Measurements from ENCODE around the gene EGLN1.

The EGLN1 gene

DNA sequence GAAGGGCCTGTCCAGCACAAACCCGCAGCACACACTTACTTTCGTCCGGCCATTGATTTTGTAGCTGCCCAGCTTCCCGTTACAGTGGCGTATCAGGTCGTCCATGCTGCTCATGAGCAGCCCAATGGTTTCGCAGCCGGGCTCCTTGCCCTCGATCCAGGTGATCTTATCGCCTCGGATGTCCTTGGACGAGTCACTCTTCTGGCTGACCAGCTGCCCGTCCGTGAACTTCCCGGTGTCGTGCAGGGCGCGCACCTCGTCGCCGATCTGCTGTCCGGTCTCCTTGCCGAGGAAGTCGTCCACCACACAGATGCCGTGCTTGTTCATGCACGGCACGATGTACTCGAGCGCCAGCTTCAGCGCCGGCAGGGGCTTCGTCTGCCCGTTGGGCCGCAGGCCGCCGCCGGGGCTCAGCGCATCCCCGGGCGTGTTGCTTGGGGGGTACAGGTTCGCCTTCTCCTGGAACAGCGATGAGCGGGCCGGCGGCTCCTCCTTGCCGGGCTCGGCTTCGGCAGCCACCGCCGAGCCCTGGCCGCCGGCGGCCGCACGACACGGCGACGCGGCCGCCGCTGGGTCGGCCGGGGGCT lies 1.0 kb downstream of the EGLN1 start:
- peak; percentile 65 for DNase-seq

DNA sequence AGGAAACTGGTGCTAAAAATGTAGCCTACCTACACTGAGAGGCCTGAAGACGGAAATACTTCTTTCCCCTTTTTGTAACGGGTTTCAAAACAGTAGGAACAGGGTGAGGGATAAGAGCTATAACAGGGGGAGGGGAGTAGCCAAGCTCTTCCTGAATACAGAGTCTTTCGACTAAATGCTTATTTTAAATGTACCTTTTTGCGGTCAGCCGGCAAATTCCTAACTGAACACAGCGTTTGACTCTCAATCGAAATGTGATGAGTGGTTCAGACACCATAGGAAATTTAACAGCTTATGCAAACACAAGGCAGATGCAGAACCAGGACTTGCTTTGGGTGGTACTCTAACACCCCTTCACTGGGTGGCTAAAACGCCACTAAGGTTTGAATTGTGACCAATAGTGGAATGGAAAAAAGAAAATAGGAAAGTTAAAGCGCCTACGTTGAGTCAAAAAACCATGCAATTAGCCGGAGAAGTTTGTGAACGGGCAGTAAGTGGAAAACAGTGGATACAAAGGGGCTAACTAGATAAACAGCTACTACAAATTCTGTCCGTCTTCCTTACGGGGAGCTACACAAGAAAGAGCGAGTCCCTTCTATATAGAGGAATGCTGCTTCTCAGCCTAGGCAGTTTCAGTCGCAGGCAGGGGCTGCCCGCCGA lies 1.7 kb downstream of the EGLN1 start:
- peak; percentile 65 for DNase-seq

DNA sequence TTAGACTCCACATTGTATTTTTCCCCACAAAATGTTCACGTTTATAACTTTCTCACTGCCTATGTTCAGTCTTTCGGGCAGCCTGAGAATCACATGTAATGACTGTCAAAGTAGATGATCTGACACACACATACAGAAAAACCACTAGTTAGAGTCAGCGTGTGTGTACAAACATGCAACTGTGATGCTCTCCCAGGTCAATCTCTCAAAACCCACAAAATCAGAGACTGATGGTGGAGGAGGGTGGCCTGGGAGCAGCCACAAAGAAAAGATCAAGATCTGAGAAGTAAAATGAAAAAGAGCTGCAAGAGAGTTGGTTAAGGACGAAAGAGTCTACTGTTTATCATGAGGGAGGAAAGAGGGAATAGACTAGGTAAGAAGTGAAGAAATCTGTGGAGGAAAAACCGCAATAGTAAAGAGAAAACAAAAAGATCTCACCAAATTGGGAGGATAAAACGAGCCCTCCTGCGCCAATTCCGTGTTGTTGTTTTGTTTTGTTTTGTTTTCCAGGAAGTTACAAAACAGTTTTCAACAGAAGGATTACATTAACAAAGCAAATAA lies 2.3 kb downstream of the EGLN1 start:
- peak; percentile 57 for DNase-seq

DNA sequence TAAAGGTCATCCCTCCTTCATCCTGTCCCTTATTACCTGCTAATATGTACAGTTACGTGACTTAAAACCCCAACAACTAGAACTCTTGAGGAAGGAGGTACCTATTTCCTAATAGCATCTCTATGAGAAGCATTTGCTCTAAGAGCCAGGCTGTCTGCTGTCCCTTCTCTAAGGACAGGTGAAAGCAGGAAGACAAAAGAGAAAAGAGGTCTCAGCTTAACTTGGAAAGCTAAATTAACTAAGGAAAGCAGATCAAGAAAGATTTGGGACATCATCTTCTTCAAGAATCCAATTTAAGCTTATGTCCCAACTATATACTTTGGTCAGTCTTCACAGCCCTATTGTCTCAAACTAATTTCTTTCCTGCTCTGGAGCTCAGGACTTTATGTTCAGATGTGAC lies 2.9 kb downstream of the EGLN1 start:
- no peak for DNase-seq

DNA sequence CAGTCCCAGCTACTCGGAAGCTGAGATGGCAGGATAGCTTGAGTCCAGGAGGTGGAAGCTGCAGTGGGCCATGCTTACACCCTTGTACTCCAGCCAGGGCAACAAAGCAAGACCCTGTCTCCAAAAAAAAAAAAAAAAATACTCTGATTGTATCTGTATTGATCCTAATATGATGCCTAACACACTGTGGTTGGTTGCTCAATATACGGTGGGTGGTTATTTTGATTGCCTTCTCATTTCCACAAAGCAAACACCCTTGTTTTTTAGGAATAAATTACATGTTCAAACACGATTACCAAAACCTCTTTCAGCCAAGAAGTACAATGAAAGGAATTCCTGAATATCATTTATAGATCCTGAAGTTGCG lies 3.4 kb downstream of the EGLN1 start:
- no peak for DNase-seq

DNA sequence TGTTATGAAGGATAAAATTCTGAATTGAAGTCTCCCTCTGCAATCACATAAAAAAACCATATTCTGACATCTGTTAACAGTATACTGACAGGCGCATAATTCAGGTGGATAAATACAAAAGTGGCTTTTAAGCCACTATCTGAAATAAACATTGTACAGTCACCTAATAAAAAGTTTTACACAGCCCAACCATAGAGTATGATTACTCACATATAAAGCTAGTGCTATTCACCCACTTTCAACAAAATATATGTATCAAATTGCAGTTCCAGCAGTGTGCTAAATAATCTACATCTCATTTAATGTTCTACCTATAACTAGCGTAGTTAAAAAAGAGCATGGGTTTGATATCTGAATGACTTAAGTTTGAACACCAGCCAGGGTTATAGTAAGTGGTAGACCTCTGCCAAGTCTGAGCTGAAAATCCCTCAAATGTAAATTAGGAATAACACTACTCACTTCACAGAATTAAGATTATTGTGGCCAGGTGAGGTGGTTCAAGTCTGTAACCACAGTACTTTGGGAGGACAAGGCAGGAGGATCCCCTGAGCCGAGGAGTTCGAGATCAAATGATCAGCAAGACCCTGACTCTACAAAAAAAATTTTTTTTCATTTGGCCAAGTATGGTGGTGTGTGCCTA lies 3.9 kb downstream of the EGLN1 start:
- no peak for DNase-seq

DNA sequence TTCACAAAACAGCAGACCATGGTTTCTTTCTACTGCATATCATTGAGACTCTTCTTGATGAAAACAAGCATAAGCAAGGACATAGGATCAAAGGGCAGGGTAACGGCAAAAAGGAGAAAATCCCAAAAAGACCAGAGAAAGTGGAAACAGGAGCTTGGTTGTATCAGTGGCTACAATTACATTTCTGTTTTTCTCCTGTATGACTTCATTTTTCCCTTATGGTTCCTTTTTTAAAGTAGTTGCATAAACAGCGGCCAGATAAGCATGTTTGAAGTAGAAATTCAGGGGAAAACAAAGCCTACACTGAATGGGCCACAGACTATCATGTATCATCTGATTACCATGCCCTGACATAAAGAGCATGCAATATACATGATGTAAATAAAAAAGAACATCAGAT lies 4.6 kb downstream of the EGLN1 start:
- DNase-seq, result peak; percentile 45

DNA sequence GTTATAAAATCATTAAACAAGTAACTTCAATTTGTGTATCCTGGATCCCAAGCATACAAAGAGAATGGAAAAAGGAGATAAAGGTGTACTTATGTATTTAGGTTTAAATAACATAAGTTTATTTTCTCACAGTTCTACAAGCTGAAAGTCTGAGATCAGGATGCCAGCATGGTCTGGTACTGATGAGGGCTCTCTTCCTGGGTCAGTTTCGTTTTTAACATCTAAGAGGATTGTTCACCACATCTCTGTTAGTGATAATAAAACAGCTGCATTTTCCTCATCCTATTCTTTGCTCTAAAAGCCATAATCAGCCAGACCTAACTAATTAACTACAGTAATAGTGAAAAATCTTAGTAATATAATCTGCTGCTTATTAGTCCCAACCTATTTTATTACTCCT lies 5.2 kb downstream of the EGLN1 start:
- DNase-seq, result peak; percentile 35

DNA sequence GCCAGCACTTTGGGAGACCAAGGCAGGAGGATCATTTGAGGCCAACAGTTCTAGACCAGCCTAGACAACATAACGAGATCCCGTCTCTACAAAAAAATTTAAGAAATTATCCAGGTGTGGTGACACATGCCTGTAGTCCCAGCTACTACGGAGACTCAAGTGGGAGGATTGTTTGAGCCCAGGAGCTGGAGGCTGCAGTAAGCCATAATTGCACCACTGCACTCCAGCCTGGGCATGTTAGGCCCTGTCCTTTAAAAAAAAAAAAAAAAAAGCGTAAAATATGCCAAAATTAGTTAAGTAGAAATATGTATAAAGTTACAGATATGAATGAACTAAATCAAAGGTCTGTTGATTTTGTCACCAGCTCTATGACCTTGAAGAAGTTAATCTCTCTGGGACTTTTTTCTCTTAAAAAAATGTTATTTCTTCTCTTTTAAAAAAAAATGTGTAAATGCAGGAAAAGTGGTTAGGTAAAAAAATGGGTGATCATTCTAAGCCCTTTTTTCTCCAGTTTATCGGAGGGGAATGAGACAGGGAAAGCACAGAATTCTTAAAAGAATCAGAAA lies 7.0 kb downstream of the EGLN1 start:
- DNase-seq, result no peak

DNA sequence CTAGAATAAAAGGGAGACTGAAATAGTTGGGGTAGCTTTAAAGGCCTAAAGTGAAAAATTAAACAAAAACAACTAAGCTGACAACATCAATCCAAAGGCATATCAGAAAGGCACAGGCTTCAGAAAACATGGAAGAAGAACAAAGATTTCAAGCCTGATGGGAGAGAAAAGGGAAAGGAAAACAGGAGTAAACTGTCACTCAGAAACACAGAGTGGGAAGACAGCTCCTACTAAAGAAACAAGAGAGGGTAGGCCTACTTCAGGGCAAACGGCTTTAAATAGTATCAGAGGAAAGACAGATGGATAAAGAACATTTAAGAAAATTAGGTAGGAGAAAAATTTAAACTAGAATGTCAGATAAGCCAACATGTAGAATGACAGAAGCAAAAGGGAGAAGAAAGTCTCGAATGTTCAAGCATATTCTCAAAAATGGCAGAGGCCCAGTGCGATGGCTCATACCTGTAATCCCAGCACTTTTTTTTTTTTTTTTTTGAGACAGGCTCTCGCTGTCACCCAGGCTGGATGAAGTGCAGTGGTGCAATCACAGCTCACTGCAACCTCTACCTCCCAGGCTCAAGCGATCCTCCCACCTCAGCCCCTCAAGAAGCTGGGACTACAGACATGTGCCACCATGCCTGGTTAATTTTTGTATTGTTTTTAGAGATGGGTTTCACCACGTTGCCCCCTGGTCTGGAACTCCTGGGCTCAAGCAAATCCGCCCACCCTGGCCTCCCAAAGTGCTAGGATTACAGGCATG lies 7.6 kb downstream of the EGLN1 start:
- no peak for DNase-seq

DNA sequence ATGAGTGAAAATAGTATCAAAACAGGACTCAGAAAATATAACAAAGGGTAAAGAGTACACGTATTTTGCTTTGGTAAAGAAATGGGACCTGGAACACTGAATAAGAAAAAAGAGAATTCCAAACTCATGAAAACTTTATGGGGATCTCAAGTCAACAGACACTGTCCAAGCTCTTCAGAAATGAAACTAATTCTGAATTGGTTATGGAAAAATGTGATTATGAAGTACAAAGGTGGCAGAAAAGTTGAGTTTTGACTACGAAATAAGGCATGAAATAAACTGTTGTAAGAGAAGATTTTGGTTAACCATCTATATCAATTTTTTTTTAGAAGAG lies 8.4 kb downstream of the EGLN1 start:
- DNase-seq, result no peak

DNA sequence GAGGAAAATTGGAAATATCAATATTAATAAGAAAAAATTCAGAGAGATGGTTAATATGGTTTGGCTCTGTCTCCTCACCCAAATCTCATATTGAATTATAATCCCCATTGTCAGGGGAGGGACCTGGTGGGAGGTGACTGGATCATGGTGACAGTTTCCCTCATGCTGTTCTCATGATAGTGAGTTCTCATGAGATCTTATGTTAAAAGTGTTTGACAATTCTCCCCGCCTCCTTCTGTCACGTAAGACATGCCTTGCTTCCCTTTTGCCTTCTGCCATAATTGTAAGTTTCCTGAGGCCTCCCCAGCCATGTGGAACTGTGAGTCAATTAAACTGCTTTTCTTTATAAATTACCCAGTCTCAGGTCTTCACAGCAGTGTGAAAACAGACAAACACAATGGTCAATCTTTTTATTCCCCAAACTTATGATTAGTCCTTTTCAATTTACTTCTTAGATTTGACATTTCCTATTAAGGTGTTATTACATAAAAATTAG lies 11.0 kb downstream of the EGLN1 start:
- no peak for DNase-seq

DNA sequence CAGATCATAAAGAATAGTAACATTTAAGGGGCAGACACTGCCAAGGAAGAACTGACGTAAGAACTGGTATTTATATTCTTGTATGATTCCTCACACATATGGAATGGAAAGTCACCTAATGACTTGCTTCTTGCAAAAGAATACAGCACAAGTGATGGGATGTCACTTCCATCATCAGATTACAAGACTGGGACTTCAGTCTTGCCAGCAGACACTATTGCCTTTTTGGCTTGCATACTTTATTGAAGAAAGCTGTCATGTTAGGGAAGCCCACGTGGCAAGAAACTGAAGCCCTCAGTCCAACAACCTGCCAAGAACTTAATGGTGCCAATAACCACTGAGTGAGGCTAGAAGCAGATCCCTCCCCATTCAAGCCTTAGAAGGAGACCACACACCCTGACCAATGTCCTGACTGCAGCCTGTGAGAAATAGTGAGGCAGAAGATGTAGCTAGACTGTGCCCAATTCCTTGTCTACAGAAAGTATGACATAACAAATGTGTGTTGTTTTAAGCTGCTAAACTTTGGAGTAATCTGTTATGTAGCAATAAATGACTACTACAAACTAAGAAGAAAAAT lies 12.0 kb downstream of the EGLN1 start:
- DNase-seq, result no peak

DNA sequence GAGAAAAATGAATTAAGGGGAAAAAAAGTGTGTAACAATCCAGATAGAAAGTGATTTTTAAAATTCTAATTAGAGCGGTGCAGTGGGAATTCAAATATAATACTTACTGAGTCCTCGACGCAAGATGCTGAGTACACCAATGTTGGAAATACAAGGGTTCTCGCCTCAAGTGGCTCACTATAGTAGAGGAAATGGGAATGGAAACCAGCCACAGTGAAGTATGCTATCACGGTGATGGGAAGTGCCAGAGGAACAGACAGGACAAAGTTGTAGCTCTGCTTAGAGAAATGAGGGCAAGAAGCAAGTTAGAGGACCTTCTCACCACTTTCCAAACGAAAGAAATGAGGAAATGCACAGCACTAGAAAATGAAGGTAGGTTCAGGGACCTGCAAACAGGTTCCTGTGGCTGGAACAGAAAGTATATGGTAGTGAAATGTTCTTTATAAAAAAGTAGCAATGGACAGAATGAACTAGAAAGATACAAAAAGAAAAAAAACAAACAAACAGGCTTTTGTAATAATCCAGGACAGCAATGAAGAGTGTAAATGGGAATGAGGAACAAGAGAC lies 13.5 kb downstream of the EGLN1 start:
- DNase-seq, result no peak

DNA sequence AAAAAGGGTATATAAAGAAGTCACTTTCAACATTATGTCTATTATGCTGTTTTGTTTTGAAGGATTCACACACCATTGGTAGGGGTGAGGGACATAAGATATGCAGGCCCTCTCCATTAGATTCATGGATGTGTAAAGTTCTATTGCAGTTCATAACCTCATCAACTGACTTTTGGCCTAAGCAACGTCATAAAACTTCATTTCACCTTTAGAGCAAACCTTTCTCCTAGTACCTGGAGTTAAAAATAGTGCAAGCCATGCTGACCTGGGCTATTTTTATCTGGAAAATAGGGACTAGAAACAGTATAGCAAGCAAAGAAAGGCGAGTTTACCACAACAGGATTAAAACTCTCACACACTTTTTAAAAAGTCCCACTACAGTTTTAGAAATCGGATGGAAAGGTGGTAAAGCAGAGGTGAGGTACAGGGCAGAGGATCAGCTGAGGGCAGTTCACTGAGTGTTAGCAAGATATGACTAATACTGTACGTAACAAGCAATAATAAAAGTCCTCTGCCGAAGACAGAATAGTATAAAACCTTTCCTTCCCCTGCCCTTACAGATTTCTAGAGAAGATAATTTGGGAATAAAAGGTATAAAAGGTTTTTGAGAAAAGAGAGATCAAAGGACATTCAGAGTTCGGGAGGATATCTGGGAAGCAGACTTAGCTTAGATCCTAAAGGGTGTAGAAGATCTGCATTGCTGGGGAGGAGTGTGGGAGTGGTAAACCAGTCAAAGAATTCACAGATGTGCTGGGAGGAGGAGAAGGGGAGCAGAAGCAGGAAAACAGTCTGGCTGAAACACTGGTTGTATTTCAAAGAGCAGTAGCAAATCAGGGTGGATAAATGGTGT lies 14.3 kb downstream of the EGLN1 start:
- no peak for DNase-seq

DNA sequence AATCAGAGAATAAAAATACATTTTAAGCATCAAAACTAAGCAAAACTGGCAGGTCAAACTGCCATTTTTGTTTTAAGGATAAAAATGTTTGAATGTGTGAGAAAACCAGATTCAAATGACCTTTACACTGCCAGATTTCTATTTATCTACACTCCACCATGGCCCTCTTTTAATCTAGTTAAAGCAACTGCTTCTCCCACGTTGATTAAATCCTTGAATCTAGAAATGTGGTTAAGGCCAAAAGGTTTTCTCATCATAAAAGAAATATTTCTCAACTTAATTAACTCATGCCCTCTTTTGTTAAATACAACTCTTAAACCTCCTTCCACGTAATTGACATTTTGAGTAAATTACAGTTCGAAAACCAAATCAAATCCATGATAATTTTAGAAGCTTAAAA lies 15.0 kb downstream of the EGLN1 start:
- DNase-seq, result no peak

DNA sequence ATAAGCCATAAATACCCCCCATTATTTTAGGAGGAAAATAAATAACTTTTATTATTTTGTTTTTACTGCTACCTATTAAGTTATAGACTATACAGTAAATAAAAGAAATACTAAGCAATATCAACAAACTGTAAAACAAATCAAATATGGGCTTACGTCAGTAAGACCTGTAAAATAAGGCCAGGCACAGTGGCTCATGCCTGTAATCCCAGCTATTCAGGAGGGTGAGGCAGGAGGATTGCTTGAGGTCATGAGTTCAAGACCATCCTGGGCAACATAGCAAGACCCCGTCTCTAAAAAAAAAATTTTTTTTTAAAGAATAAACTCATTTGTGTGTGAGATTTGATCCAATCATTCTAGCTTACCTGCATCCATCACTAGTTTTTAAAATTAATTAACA lies 17.8 kb downstream of the EGLN1 start:
- no peak for DNase-seq

DNA sequence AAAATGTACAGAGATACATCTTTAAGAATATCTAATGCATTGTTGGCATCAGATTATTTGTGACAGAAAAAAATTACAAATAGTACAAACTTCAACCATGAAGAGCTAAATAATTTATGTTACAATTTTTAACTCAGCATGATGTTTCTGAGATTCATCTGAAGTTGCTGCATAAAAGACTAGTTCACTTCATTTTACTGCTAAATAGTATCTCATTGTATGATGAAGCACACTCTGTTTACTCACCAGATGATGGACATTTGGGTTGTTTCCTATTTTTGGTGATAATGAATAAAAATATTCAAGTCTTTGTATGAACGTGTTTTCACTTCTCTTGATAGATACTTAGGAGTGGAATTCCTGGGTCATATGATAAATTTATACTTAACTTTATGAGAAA lies 20.6 kb downstream of the EGLN1 start:
- DNase-seq, result no peak

DNA sequence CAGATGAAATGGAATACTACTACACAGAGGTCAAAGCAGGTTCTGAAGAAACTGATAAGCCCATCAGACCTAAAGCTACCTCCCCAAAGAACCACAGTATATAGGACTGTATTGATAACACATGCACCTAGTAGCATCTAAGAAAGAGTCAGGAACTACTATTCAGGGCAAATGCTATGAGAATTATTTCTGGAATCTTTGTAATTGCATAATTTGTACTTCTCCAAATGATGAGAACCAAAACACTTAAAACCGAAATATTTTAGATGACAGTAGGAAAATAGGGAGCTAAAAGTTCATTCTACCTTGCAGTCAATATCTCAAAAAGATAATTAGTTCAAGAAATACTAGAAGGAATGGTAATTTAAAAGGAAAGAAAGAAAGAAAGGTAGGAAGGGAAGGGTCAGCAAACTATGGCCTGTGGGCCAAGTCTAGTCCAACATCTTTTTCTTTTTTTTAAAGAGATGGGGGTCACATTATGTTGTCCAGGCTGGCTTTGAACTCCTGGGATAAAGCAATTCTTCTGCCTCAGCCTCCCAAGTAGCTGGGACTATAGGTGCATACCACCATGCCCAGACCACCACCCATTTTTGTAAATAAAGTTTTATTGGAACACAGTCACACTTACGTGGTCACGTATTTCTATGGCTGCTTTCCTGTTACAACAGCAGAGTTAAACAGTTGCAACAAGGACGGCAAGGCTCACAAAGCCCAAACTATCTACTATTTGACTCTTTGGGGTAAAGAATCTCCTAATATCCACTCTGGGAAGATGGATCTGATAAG lies 24.0 kb downstream of the EGLN1 start:
- no peak for DNase-seq

DNA sequence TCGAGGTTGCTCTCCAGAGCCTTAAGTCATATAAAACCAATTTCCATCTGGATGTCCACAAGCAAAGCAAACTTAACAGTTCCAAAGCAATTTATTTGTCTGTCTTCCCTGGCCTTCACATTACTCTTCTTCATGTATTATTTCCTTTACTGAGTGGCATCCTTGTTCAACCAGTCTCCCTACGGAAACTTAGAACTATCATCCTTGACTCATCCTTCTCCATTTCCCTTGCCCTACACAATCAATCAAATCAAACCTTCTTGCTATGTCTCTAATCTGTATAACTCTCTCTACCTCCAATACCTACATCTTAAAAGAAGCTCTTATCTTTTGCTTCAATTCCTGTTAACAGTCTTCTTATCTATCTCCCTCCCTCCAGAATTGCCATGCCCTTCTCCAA lies 25.4 kb downstream of the EGLN1 start:
- DNase-seq, result no peak

DNA sequence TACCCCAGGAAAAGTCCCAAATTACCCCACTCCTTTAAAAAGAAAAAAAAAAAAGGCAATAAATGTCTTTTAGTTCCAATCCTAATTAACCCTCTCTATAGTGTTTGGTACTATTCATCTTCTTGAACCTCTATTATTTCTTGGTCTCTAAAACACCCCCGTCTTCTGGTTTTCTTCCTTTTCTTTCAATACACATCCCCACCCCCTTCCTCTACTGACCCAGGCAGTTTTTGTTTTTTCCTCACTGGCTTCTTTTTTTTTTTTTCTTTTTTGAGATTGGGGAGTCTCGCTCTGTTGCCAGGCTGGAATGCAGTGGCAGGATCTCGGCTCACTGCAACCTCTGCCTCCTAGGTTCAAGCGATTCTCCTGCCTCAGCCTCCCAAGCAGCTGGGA lies 26.1 kb downstream of the EGLN1 start:
- no peak for DNase-seq
